Skeletal muscle cell (primary cell): Measurements from ENCODE around the gene GKN1.

Experiments used
- DNase-seq: peaks from one replicate; pipeline ENCODE4 v3.0.0-alpha.2; 2010; ENCODE audit warnings: low read depth
- H3K4me3 ChIP-seq: 2 replicates; pipeline ENCODE4 v1.5.1; 2011; ENCODE audit warnings: low read depth, mild to moderate bottlenecking, control low read depth, low read length, moderate library complexity

The GKN1 gene

GRCh38 chr2:68994864-68995263 lies 20.4 kb downstream of the GKN1 start:
- H3K4me3 ChIP-seq = no peak overlapping the region
- peak; percentile 65 for DNase-seq

- H3K4me3 ChIP-seq = no peak overlapping the region
- no peak for DNase-seq
Measured at GRCh38 chr2:68995916-68996315, 21.5 kb downstream of the GKN1 start.

- DNase-seq = no peak
- no peak overlapping the region for H3K4me3 ChIP-seq
Measured at GRCh38 chr2:68997401-68997800, 23.0 kb downstream of the GKN1 start.

- no peak for DNase-seq
- no peak overlapping the region for H3K4me3 ChIP-seq
Measured at GRCh38 chr2:69001879-69002278, 27.4 kb downstream of the GKN1 start.

- no peak for DNase-seq
- H3K4me3 ChIP-seq = no peak overlapping the region
Measured at GRCh38 chr2:69003731-69004130, 29.3 kb downstream of the GKN1 start.

- DNase-seq = no peak
- no peak overlapping the region for H3K4me3 ChIP-seq
Measured at GRCh38 chr2:69007169-69007568, 32.7 kb downstream of the GKN1 start.

GRCh38 chr2:69007603-69008002 lies 33.2 kb downstream of the GKN1 start:
- no peak for DNase-seq
- H3K4me3 ChIP-seq = no peak overlapping the region

GRCh38 chr2:69010437-69011194 lies 36.2 kb downstream of the GKN1 start:
- no peak for DNase-seq

GRCh38 chr2:69011611-69012157 lies 37.2 kb downstream of the GKN1 start:
- no peak for DNase-seq
- H3K4me3 ChIP-seq = no peak overlapping the region

More at GRCh38 chr2:69010437-69011194, 36.2 kb downstream of the GKN1 start:
- no peak overlapping the region for H3K4me3 ChIP-seq

- peak overlapping the region; percentile 96 for H3K4me3 ChIP-seq
- DNase-seq = no peak
Measured at GRCh38 chr2:69012310-69013141, 38.1 kb downstream of the GKN1 start.

- peak within 1 kb of the TSS; percentile 96 for H3K4me3 ChIP-seq
- peak; percentile 47 for DNase-seq
Measured at GRCh38 chr2:69013142-69013839, 38.9 kb downstream of the GKN1 start, which contains the start of gene ANTXR1. TSS of gene ANTXR1 (plus strand) at chr2:69013179. CDS start at chr2:69013500, 321 bp downstream.

- no peak for DNase-seq
- H3K4me3 ChIP-seq = peak overlapping the region; percentile 96
Measured at GRCh38 chr2:69013840-69014821, 39.7 kb downstream of the GKN1 start.

- DNase-seq = no peak
- H3K4me3 ChIP-seq = no peak overlapping the region
Measured at GRCh38 chr2:69017080-69017479, 42.6 kb downstream of the GKN1 start.

- DNase-seq = no peak
- no peak overlapping the region for H3K4me3 ChIP-seq
Measured at GRCh38 chr2:69017835-69018234, 43.4 kb downstream of the GKN1 start.

GRCh38 chr2:69018678-69019095 lies 44.3 kb downstream of the GKN1 start:
- no peak overlapping the region for H3K4me3 ChIP-seq
- no peak for DNase-seq

GRCh38 chr2:69020496-69021426 lies 46.3 kb downstream of the GKN1 start:
- no peak for DNase-seq
- H3K4me3 ChIP-seq = no peak overlapping the region

GRCh38 chr2:69021727-69022126 lies 47.3 kb downstream of the GKN1 start:
- no peak for DNase-seq
- H3K4me3 ChIP-seq = no peak overlapping the region

- no peak overlapping the region for H3K4me3 ChIP-seq
- no peak for DNase-seq
Measured at GRCh38 chr2:69022548-69022947, 48.1 kb downstream of the GKN1 start.
